ENCODE measurements around the gene KLHL30.

GRCh38 chr2:238097201-238097987, 41.1 kb upstream of the KLHL30 start:
- no peak for TF ChIP-seq POLR2A (IDR thresholded peaks at IDR 0.05)
- TF ChIP-seq, protein P1, sequence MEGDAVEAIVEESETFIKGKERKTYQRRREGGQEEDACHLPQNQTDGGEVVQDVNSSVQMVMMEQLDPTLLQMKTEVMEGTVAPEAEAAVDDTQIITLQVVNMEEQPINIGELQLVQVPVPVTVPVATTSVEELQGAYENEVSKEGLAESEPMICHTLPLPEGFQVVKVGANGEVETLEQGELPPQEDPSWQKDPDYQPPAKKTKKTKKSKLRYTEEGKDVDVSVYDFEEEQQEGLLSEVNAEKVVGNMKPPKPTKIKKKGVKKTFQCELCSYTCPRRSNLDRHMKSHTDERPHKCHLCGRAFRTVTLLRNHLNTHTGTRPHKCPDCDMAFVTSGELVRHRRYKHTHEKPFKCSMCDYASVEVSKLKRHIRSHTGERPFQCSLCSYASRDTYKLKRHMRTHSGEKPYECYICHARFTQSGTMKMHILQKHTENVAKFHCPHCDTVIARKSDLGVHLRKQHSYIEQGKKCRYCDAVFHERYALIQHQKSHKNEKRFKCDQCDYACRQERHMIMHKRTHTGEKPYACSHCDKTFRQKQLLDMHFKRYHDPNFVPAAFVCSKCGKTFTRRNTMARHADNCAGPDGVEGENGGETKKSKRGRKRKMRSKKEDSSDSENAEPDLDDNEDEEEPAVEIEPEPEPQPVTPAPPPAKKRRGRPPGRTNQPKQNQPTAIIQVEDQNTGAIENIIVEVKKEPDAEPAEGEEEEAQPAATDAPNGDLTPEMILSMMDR (IDR thresholded peaks at IDR 0.05) = no peak

Data from esophagus squamous epithelium (tissue), 4 donors.